HUES6 (cell line): Measurements from ENCODE around the gene BTBD9.

Experiments
- H3K27ac ChIP-seq: 2 replicates; pipeline ENCODE4 v1.7.0; 2013; ENCODE audit warnings: low read depth, mild to moderate bottlenecking, low read length, inconsistent platforms
- H3K27me3 ChIP-seq: 2 replicates; pipeline ENCODE4 v1.6.1; 2013; ENCODE audit warnings: low read length; ENCODE audit not compliant: control insufficient read depth, insufficient read depth
- H3K36me3 ChIP-seq: 2 replicates; pipeline ENCODE4 v1.6.1; 2013; ENCODE audit warnings: low read length; ENCODE audit not compliant: control insufficient read depth, insufficient read depth
- H3K4me1 ChIP-seq: 2 replicates; pipeline ENCODE4 v1.6.1; 2013; ENCODE audit warnings: low read length; ENCODE audit not compliant: control insufficient read depth, insufficient read depth
- H3K4me3 ChIP-seq: 2 replicates; pipeline ENCODE4 v1.5.1; 2013; ENCODE audit warnings: low read depth, low read length
- H3K9ac ChIP-seq: one replicate; pipeline ENCODE4 v1.6.1; 2013; ENCODE audit warnings: mild to moderate bottlenecking, low read length
- H3K9me3 ChIP-seq: 2 replicates; pipeline ENCODE4 v1.6.1; 2013; ENCODE audit warnings: low read depth, low read length; ENCODE audit not compliant: control insufficient read depth, insufficient read depth

The BTBD9 gene

DNA sequence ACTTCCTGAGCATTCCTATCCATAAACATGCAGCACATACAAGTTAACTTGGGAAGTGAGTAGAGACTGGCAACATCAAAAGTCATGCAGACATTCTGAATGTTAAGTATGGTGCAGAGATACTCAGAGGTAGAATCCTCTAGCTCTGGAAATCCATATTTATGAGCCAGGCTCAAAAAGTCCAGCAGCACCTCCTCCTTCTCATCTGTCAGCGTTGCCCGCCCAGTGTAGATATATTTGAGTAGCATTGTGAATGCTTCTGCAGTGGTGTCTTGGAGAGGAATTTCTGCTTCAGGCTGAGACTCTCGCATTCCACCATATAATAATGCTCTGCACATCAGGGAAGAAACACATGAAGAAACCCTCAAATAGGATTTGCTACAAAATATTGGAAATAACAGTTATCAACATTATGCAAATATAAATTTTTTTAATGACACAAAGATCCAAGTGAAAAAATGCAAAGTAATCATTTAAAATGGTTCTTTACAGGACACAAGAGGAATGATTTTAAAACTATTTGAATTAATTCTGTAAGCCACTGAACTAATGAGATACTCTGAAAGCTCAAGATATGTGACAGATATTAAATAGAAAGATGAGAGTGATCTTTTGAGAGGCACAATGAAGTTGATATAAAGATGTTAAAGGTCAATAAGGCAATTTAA is 45.6 kb downstream of the BTBD9 start:
- H3K36me3 ChIP-seq, result no peaks in the 10 kb centered on the region
- no peaks in the 10 kb centered on the region for H3K4me1 ChIP-seq
- no peaks in the 10 kb centered on the region for H3K9me3 ChIP-seq
- H3K27ac ChIP-seq, result no peak overlapping the region
- H3K4me3 ChIP-seq, result no peak overlapping the region
- no peaks in the 10 kb centered on the region for H3K27me3 ChIP-seq
- H3K9ac ChIP-seq, result no peak overlapping the region

DNA sequence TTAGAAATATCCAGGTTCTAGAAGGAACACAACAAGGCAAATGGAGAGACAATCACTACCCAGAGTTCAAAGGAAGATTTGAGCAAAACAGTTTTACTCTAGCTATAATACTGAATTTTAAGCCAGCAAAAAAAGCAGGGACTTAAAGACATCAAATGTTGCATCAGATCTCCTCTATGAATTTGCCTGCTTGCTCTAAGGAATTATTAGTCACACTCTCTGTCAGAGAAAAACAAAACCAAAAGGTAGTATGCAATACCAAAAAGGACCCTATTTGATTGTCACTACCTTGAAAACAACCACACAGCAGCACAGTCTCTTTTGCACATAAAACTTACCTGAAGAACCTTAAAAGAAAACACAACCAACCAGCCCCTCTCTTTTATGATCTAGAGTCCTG is 46.3 kb downstream of the BTBD9 start:
- Histone ChIP-seq H3K27me3 (no peaks in the 10 kb centered on the region), H3K9ac (no peak overlapping the region)

DNA sequence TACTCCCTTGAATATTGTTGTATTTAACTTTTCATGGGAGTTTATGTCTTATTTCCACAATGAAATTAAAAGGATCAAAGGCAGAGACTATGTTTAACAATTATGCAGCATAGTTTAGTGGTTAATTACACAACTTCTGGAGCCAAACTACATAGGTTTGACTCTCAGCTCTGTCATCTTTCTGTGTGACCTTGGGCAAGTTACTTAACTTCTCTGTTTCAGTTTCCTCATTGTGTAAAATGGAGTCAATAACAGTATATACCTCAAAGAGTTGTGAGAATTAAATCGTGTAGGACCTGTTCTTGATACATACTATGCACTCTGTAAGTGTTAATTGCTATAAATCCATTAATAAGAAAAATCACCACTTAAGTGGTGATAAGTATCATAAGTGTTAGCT is 48.3 kb downstream of the BTBD9 start:
- Histone ChIP-seq H3K36me3 (no peaks in the 10 kb centered on the region), H3K27me3 (no peaks in the 10 kb centered on the region), H3K4me1 (no peaks in the 10 kb centered on the region), H3K9me3 (no peaks in the 10 kb centered on the region), H3K4me3 (no peak overlapping the region), H3K27ac (no peak overlapping the region), H3K9ac (no peak overlapping the region)

More for the DNA sequence above, 46.3 kb downstream of the BTBD9 start:
- Histone ChIP-seq H3K27ac (no peak overlapping the region), H3K9me3 (no peaks in the 10 kb centered on the region), H3K4me3 (no peak overlapping the region), H3K36me3 (no peaks in the 10 kb centered on the region), H3K4me1 (no peaks in the 10 kb centered on the region)

- H3K4me3 ChIP-seq, result no peak overlapping the region
- no peaks in the 10 kb centered on the region for H3K27me3 ChIP-seq
- no peak overlapping the region for H3K27ac ChIP-seq
- H3K4me1 ChIP-seq, result no peaks in the 10 kb centered on the region
- no peaks in the 10 kb centered on the region for H3K9me3 ChIP-seq
- H3K9ac ChIP-seq, result no peak overlapping the region
- H3K36me3 ChIP-seq, result no peaks in the 10 kb centered on the region
Observed at GRCh38 chr6:38589367-38589720, 50.4 kb downstream of the BTBD9 start.

DNA sequence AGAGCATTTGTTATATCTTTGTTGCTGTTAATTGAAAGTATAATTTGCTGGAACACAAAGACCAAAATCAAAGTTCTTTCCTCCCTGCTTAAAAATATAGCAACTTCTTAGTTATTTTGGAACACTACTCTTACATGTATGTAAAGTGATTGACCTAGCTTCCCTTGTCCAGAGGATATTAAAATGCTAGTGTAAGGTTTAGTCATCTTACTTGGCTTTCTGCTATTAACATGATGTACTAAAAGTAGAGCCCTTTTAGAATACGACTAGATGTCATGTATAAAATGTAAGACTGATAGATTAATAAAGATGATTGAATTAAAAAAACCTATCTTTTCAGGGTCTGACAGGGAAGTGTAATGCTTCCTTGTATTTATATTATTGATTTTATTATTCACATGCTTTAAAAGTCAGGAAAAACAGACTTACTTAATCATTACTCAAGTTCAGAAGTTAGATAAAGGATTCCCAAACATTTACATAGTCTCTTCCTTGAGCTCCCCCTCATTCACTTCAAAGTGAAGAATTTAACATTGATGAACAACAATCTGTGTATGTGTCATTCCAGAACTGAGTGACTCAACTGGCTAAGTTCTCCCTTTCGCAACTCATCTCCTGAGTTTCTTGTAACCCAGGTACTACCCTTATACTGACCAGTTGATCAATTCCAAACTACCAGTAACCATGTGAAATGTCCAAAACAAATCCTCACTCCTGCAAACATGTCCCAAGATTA is 50.9 kb downstream of the BTBD9 start:
- no peak overlapping the region for H3K9ac ChIP-seq
- H3K4me1 ChIP-seq, result no peaks in the 10 kb centered on the region
- H3K4me3 ChIP-seq, result no peak overlapping the region
- no peaks in the 10 kb centered on the region for H3K27me3 ChIP-seq
- H3K27ac ChIP-seq, result no peak overlapping the region
- H3K9me3 ChIP-seq, result no peaks in the 10 kb centered on the region
- H3K36me3 ChIP-seq, result no peaks in the 10 kb centered on the region

- no peaks in the 10 kb centered on the region for H3K27me3 ChIP-seq
- H3K9ac ChIP-seq, result no peak overlapping the region
- no peaks in the 10 kb centered on the region for H3K9me3 ChIP-seq
- H3K4me3 ChIP-seq, result no peak overlapping the region
- no peaks in the 10 kb centered on the region for H3K36me3 ChIP-seq
- no peak overlapping the region for H3K27ac ChIP-seq
- no peaks in the 10 kb centered on the region for H3K4me1 ChIP-seq
Observed at GRCh38 chr6:38587766-38588362, 51.9 kb downstream of the BTBD9 start.

GRCh38 chr6:38586992-38587391 is 52.7 kb downstream of the BTBD9 start:
- Histone ChIP-seq H3K36me3 (no peaks in the 10 kb centered on the region), H3K9me3 (no peaks in the 10 kb centered on the region)

GRCh38 chr6:38584731-38585130 is 55.0 kb downstream of the BTBD9 start:
- Histone ChIP-seq H3K4me1 (no peaks in the 10 kb centered on the region), H3K9ac (no peak overlapping the region), H3K4me3 (no peak overlapping the region), H3K9me3 (no peaks in the 10 kb centered on the region), H3K36me3 (no peaks in the 10 kb centered on the region), H3K27ac (no peak overlapping the region), H3K27me3 (no peaks in the 10 kb centered on the region)

More at GRCh38 chr6:38586992-38587391, 52.7 kb downstream of the BTBD9 start:
- no peaks in the 10 kb centered on the region for H3K27me3 ChIP-seq
- no peak overlapping the region for H3K4me3 ChIP-seq
- H3K4me1 ChIP-seq, result no peaks in the 10 kb centered on the region
- no peak overlapping the region for H3K27ac ChIP-seq
- H3K9ac ChIP-seq, result no peak overlapping the region

GRCh38 chr6:38583523-38583922 is 56.2 kb downstream of the BTBD9 start:
- H3K9me3 ChIP-seq, result no peaks in the 10 kb centered on the region
- H3K27ac ChIP-seq, result no peak overlapping the region
- H3K36me3 ChIP-seq, result no peaks in the 10 kb centered on the region
- H3K9ac ChIP-seq, result no peak overlapping the region
- H3K4me3 ChIP-seq, result no peak overlapping the region
- no peaks in the 10 kb centered on the region for H3K27me3 ChIP-seq
- H3K4me1 ChIP-seq, result no peaks in the 10 kb centered on the region

GRCh38 chr6:38580030-38580429 is 59.7 kb downstream of the BTBD9 start:
- H3K27me3 ChIP-seq, result no peaks in the 10 kb centered on the region
- H3K4me1 ChIP-seq, result no peaks in the 10 kb centered on the region
- H3K9me3 ChIP-seq, result no peaks in the 10 kb centered on the region
- H3K4me3 ChIP-seq, result no peak overlapping the region
- no peak overlapping the region for H3K27ac ChIP-seq
- H3K36me3 ChIP-seq, result no peaks in the 10 kb centered on the region
- no peak overlapping the region for H3K9ac ChIP-seq

- H3K9ac ChIP-seq, result no peak overlapping the region
- no peak overlapping the region for H3K27ac ChIP-seq
- no peak overlapping the region for H3K4me3 ChIP-seq
- no peaks in the 10 kb centered on the region for H3K9me3 ChIP-seq
- no peaks in the 10 kb centered on the region for H3K27me3 ChIP-seq
- H3K4me1 ChIP-seq, result no peaks in the 10 kb centered on the region
- no peaks in the 10 kb centered on the region for H3K36me3 ChIP-seq
Observed at GRCh38 chr6:38579010-38579628, 60.6 kb downstream of the BTBD9 start.
